SK-N-SH treated with all-trans-retinoic acid at 6 μM for 48 hours (cell line): ENCODE measurements around the gene FMNL1.

Source experiments
- ARNTL ChIP-seq: fragments of 450-650 bp; formaldehyde crosslinking; IDR thresholded peaks from 2 replicates; pipeline ENCODE4 v1.5.0; 2020; ENCODE audit warnings: low read depth, mild to moderate bottlenecking, moderate library complexity, borderline replicate concordance
- GLIS3 ChIP-seq: fragments of 250-450 bp; sonication (Bioruptor Pico); IDR thresholded peaks from 2 replicates; pipeline ENCODE4 v1.5.0; 2020; ENCODE audit warnings: mild to moderate bottlenecking, moderate library complexity
- ISL1 ChIP-seq: fragments of 250-450 bp; sonication (Bioruptor Pico); IDR thresholded peaks from 2 replicates; pipeline ENCODE4 v2.1.2; 2022; ENCODE audit warnings: mild to moderate bottlenecking, moderate library complexity
- OSR1 ChIP-seq: fragments of 250-450 bp; sonication (Bioruptor Pico); IDR thresholded peaks from 2 replicates; pipeline ENCODE4 v1.8.0; 2022; ENCODE audit warnings: moderate library complexity, mild to moderate bottlenecking, inconsistent platforms
- PPARA ChIP-seq: fragments of 250-450 bp; sonication (Bioruptor Pico); IDR thresholded peaks from 2 replicates; pipeline ENCODE4 v1.5.0; 2020; ENCODE audit warnings: mild to moderate bottlenecking, borderline replicate concordance
- SNAI2 ChIP-seq: fragments of 250-450 bp; sonication (Bioruptor Pico); IDR thresholded peaks from 2 replicates; pipeline ENCODE4 v1.5.0; 2020; ENCODE audit warnings: mild to moderate bottlenecking, moderate library complexity
- TCF4 ChIP-seq: fragments of 250-450 bp; sonication (Bioruptor Pico); IDR thresholded peaks from 2 replicates; pipeline ENCODE4 v1.8.0; 2021; ENCODE audit warnings: mild to moderate bottlenecking, moderate library complexity, borderline replicate concordance
- ZFP3 ChIP-seq: fragments of 250-450 bp; sonication (Bioruptor Pico); IDR thresholded peaks from 2 replicates; pipeline ENCODE4 v1.5.0; 2020; ENCODE audit warnings: mild to moderate bottlenecking, moderate library complexity
- ZNF8 ChIP-seq: fragments of 450-650 bp; formaldehyde crosslinking; IDR thresholded peaks from 2 replicates; pipeline ENCODE4 v1.5.0; 2020; ENCODE audit warnings: mild to moderate bottlenecking, moderate library complexity

- TF ChIP-seq ZFP3: no peak
- TF ChIP-seq ISL1 (CRISPR knock-in tag): no peak
- no peak for TF ChIP-seq TCF4 (CRISPR knock-in tag)
- no peak for TF ChIP-seq PPARA
- no peak for TF ChIP-seq GLIS3
- TF ChIP-seq OSR1 (CRISPR knock-in tag): no peak
- TF ChIP-seq ZNF8: no peak
- TF ChIP-seq SNAI2 (CRISPR knock-in tag): no peak
- no peak for TF ChIP-seq ARNTL
These were observed 266 bp downstream of the FMNL1 start for GRCh38 chr17:45222014-45222288.
